NCI-H345 (cell line): ENCODE results near the gene ACP1.
A peak's percentile ranks its signal among the peaks of the same experiment; 100 is the strongest.

Experiments
- DNase-seq: peaks from one replicate; lab custom pipeline; 2025; lab: John Stamatoyannopoulos, UW

The ACP1 gene

GRCh38 chr2:264493-265468, at the start of gene ACP1:
ACP1 (plus strand) TSS chr2:264947; CDS start chr2:264965, 18 bp downstream.
- peak; percentile 99 for DNase-seq

GRCh38 chr2:216068-216467, 48.7 kb upstream of the ACP1 start:
- DNase-seq = no peak

GRCh38 chr2:223451-223850, 41.3 kb upstream of the ACP1 start:
- DNase-seq = no peak

GRCh38 chr2:223971-224760, 40.6 kb upstream of the ACP1 start:
- DNase-seq = no peak

- DNase-seq = no peak
Observed at GRCh38 chr2:228115-228514, 36.6 kb upstream of the ACP1 start.

GRCh38 chr2:228518-229278, 36.0 kb upstream of the ACP1 start:
- no peak for DNase-seq

GRCh38 chr2:231521-232185, 33.1 kb upstream of the ACP1 start:
- DNase-seq = peak; percentile 4

GRCh38 chr2:233030-233429, 31.7 kb upstream of the ACP1 start:
- no peak for DNase-seq

GRCh38 chr2:234421-234820, 30.3 kb upstream of the ACP1 start:
- no peak for DNase-seq

- no peak for DNase-seq
Observed at GRCh38 chr2:236993-237539, 27.7 kb upstream of the ACP1 start.

GRCh38 chr2:237878-238277, 26.9 kb upstream of the ACP1 start:
- no peak for DNase-seq

GRCh38 chr2:238431-238830, 26.3 kb upstream of the ACP1 start:
- DNase-seq = no peak

GRCh38 chr2:238869-239268, 25.9 kb upstream of the ACP1 start:
- DNase-seq = no peak

- DNase-seq = no peak
Observed at GRCh38 chr2:244547-244946, 20.2 kb upstream of the ACP1 start.

GRCh38 chr2:246489-247144, 18.1 kb upstream of the ACP1 start:
- peak; percentile 69 for DNase-seq

GRCh38 chr2:248724-249123, 16.0 kb upstream of the ACP1 start:
- no peak for DNase-seq

GRCh38 chr2:249538-250042, 15.2 kb upstream of the ACP1 start:
- no peak for DNase-seq

- no peak for DNase-seq
Observed at GRCh38 chr2:252001-252602, 12.6 kb upstream of the ACP1 start.

- DNase-seq = no peak
Observed at GRCh38 chr2:253202-253638, 11.5 kb upstream of the ACP1 start.

GRCh38 chr2:254241-254640, 10.5 kb upstream of the ACP1 start:
- peak; percentile 35 for DNase-seq
